Psoas muscle (tissue), 8 donors: ENCODE results near the gene NEURL1B. TPM values are rescaled to one million over a fixed set of nuclear protein-coding genes. Genes with fewer than 3 reads are reported as not detected.

Source experiments
- ATAC-seq, 4 donors: fragments of 200-7000 bp; cut with Tn5 transposase; one replicate each; pipeline ENCODE4 v1.9.1; 2020; ENCODE audit warnings: moderate library complexity in 3 of 4, mild to moderate bottlenecking in 2 of 4
- DNase-seq, 2 donors: peaks; one replicate each; pipeline ENCODE4 v3.0.0-alpha.2; 2020
- H3K27ac ChIP-seq: fragments of 200-600 bp; one replicate; pipeline ENCODE4 v1.8.0; 2022
- H3K27me3 ChIP-seq, 3 donors: fragments of 200-600 bp in 1 of 3; one replicate each; pipeline versions ENCODE4 v1.6.1 to v1.8.0; 2013 to 2022; ENCODE audit warnings: low read length in 2 of 3, mild to moderate bottlenecking in 2 of 3, moderate library complexity in 1 of 3; ENCODE audit not compliant: insufficient read depth in 3 of 3
- H3K36me3 ChIP-seq, 2 donors: fragments of 200-600 bp in 1 of 2; one replicate each; pipeline versions ENCODE4 v1.6.1 to v1.8.0; 2013 to 2022; ENCODE audit warnings: low read depth in 1 of 2, mild to moderate bottlenecking in 1 of 2, moderate library complexity in 1 of 2; ENCODE audit not compliant: insufficient read depth in 1 of 2
- H3K4me1 ChIP-seq: fragments of 200-600 bp; one replicate; pipeline ENCODE4 v1.8.0; 2022
- H3K4me3 ChIP-seq: fragments of 200-600 bp; one replicate; pipeline ENCODE4 v1.8.0; 2022; ENCODE audit warnings: mild to moderate bottlenecking
- H3K9me3 ChIP-seq: fragments of 200-600 bp; one replicate; pipeline ENCODE4 v1.8.0; 2022
- WGBS, 3 donors: extraction: QIAGEN DNeasy Blood & Tissue Kit; methylation state at CpG; one replicate each; pipeline versions ENCODE4 v1.1.6 to v1.1.7; 2013; 5-methylcytosine and 5-hydroxymethylcytosine counted together
- intact Hi-C, 2 donors: fragments of 100-400 bp; cut with DNase I; formaldehyde crosslinking; loops; one replicate each; pipeline versions ENCODE4 v1.11.0 to v1.14.2; 2022
- polyA plus RNA-seq, 3 donors: library from polyadenylated mRNA; stranded (reverse); fragments of 200-250 nt; gene quantifications; one replicate each; pipeline ENCODE4 v1.2.3, GENCODE V29; 2013
- total RNA-seq, 4 donors: library from RNA; stranded (reverse); fragmentation: NEBNext Ultra II Directional in 2 of 4; extraction: Animal tissue kit (Norgen Biotek cat#: 25700) in 2 of 4; gene quantifications; one replicate each; pipeline versions ENCODE4 v1.2.1 to v1.2.4, GENCODE V29; 2021 to 2023
- TF ChIP-seq, protein P1 (sequence below): fragments of 200-600 bp; IDR thresholded peaks from one replicate; pipeline ENCODE4 v1.8.0; 2022; ENCODE audit warnings: antibody characterized with exemption
- donor health status: healthy with polysubstance abuse.
- donor health status: DM: no; HTN: no; CAD: no; lungs with moderate emphysema.
- donor health status: Bipolar disorder and iron deficiency.
- donor health status: healthy.
- donor health status: DM: yes; HTN: yes; CAD: no.
- donor health status: DM: no; HTN: no; CAD: no.
- donor health status: DM: no; HTN: no; CAD: no.
- donor health status: DM: yes; HTN: yes; CAD: no.

The NEURL1B gene
- total and polyA plus RNA-seq, 7 donors = 8.0 to 20.4 (median 13.7) TPM

GRCh38 chr5:172634106-172634899 lies 6.8 kb upstream of the NEURL1B start:
- ATAC-seq = no peak
- 90 to 94% (median 92%) methylated on average over 4 of the region's 4 CpGs for WGBS, 3 donors

GRCh38 chr5:172635038-172635437 lies 6.0 kb upstream of the NEURL1B start:
- ATAC-seq (no peak), DNase-seq (no peak)
- Histone ChIP-seq H3K4me1 (no peaks in the 10 kb centered on the region), H3K36me3 (no peaks in the 10 kb centered on the region), H3K4me3 (no peak overlapping the region), H3K27me3 (peaks cover 0 to 23% (median 0%) of the 10 kb centered on the region in 3 donors), H3K27ac (no peak overlapping the region), H3K9me3 (no peaks in the 10 kb centered on the region)
- intact Hi-C loops = no loop called here
- WGBS, 3 donors = 90 to 91% (median 90%) methylated on average over 12 of the region's 12 CpGs
- TF ChIP-seq, protein P1, sequence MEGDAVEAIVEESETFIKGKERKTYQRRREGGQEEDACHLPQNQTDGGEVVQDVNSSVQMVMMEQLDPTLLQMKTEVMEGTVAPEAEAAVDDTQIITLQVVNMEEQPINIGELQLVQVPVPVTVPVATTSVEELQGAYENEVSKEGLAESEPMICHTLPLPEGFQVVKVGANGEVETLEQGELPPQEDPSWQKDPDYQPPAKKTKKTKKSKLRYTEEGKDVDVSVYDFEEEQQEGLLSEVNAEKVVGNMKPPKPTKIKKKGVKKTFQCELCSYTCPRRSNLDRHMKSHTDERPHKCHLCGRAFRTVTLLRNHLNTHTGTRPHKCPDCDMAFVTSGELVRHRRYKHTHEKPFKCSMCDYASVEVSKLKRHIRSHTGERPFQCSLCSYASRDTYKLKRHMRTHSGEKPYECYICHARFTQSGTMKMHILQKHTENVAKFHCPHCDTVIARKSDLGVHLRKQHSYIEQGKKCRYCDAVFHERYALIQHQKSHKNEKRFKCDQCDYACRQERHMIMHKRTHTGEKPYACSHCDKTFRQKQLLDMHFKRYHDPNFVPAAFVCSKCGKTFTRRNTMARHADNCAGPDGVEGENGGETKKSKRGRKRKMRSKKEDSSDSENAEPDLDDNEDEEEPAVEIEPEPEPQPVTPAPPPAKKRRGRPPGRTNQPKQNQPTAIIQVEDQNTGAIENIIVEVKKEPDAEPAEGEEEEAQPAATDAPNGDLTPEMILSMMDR = no peak

More at GRCh38 chr5:172634106-172634899, 6.8 kb upstream of the NEURL1B start:
- peaks cover 0 to 20% (median 0%) of the 10 kb centered on the region in 3 donors for H3K27me3 ChIP-seq
- no peak overlapping the region for H3K27ac ChIP-seq
- no peaks in the 10 kb centered on the region for H3K36me3 ChIP-seq
- H3K9me3 ChIP-seq = no peaks in the 10 kb centered on the region
- no peak overlapping the region for H3K4me3 ChIP-seq
- DNase-seq = no peak
- TF ChIP-seq, protein P1 = no peak
- intact Hi-C loops = no loop called here
- H3K4me1 ChIP-seq = no peaks in the 10 kb centered on the region

- ATAC-seq = no peak
- no peak overlapping the region for H3K27ac ChIP-seq
- 88 to 95% (median 90%) methylated on average over 11 of the region's 11 CpGs for WGBS, 3 donors
- H3K4me1 ChIP-seq = peaks cover 8% of the 10 kb centered on the region
- TF ChIP-seq, protein P1 = no peak
- H3K4me3 ChIP-seq = no peak overlapping the region
- intact Hi-C loops = no loop called here
- peaks cover 0 to 34% (median 3%) of the 10 kb centered on the region in 3 donors for H3K27me3 ChIP-seq
- no peaks in the 10 kb centered on the region for H3K9me3 ChIP-seq
- H3K36me3 ChIP-seq = no peaks in the 10 kb centered on the region
- no peak for DNase-seq
These were observed 4.6 kb upstream of the NEURL1B start for GRCh38 chr5:172636279-172637050.

- no peaks in the 10 kb centered on the region for H3K9me3 ChIP-seq
- 37 to 50% (median 41%) methylated on average over 10 of the region's 10 CpGs for WGBS, 3 donors
- peaks cover 0 to 41% (median 3%) of the 10 kb centered on the region in 3 donors for H3K27me3 ChIP-seq
- H3K27ac ChIP-seq = no peak overlapping the region
- no peak overlapping the region for H3K4me3 ChIP-seq
- H3K4me1 ChIP-seq = peaks cover 10% of the 10 kb centered on the region
- intact Hi-C loops = no loop called here
- DNase-seq (no peak), ATAC-seq (no peak)
- no peaks in the 10 kb centered on the region for H3K36me3 ChIP-seq
- TF ChIP-seq, protein P1 = no peak
These were observed 3.9 kb upstream of the NEURL1B start for GRCh38 chr5:172637110-172637580.
